ENCODE results near the gene BNIP3.

Gene BNIP3

DNA sequence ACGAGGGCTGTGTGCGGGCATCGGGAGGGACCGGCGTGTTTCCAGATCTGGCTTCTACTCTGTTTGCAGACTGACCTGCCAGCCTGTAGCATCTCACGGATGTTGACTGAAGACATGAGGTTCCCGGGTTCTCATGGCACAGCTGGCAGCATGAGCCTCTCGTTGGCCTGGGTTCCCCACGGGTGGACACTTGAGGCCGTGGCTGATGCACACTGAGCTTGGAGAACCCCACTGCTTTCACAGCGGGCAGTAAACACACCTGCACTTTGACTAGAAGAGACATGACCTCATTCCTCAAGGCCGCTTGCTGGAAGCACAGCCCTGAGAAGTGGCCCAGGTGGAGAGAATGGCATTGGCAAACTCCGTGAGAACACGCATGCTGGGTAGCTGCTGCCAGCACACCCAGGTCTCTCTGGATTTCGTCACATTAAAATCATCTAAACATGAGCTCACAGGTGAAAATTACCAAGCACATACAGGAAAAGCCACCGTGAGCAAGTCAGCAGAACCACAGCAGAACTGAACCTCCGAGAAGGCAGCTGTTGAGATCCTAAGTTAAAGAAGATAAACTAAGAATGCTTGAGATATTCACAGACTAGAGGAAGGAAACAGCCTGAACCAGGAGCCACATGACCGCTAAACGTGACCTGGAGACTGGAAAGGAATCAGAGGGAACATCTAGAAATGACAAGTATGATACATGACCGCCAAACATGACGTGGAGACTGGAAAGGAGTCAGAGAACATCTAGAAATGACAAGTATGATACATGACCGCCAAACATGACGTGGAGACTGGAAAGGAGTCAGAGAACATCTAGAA is 32.5 kb downstream of the BNIP3 start:
- no peak for DNase-seq (ENCODE audit: low spot score)

DNA sequence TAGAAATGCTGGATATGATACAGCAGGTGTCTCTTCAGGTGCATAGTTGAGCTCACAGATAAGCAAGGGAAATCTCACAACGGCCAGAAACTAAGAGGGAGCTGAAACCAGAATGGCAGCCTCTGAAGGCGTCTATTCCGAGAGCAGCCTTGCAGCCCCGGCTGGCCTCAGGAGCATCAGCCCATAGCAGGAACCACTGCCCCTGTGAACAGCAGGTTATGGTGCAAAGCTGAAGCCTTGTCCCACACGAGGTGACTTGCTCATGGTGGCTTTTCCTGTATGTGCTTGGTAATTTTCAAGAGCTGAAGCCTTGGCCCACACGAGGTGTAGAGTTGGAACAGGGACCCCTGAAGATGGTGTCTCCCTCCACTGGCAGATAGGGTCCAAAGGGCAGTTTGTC is 33.2 kb downstream of the BNIP3 start:
- no peak for DNase-seq (ENCODE audit: low spot score)

DNA sequence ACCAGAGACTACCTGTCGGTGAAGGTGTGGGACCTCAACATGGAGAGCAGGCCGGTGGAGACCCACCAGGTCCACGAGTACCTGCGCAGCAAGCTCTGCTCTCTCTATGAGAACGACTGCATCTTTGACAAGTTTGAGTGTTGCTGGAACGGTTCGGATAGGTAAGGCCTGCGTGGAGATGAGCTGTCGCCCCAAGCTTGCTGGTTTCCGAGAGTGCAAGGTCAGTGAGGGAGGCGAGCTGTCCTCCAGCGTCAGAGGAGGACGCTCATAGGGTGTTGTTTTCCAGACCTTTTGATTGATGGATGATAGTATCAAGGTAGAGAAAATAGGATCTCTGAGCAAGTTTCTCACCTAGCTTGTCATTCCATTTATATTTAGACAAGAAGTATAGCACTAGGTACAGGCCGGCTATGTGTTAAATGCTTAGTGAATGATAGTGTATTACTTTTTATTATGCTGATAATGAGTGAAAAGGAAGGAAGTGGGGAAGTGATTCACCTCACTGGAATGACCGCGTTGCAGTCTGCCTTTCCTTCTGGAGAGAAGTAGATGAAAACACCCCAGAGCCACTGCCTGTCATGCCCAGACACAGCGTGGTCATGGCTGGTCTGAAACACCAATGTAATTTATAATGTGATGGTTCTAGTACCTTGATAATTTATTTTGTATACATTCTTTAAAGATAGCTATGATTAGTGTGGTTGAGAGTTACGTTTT is 33.9 kb downstream of the BNIP3 start:
- peak; percentile 70 for DNase-seq (ENCODE audit: low spot score)

DNA sequence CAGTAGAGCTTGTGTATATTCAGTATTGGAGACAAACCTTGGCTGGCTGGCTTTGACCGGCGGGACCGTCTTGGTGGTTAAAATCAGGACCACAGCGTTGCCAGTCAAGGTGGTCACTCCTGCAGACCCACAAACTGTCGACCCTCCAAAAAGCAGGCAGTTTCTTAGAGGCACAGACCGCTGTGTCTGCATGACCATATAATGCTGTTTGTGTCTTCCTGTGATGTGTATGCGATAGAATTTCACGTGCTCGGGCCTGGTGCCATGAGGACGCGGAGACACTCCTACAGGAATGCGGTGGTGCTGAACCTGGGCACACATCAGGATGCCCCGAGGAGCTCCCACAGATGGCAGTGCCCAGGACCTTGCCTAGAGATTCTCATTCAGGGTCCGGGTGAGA is 34.8 kb downstream of the BNIP3 start:
- DNase-seq (ENCODE audit: low spot score), result no peak

DNA sequence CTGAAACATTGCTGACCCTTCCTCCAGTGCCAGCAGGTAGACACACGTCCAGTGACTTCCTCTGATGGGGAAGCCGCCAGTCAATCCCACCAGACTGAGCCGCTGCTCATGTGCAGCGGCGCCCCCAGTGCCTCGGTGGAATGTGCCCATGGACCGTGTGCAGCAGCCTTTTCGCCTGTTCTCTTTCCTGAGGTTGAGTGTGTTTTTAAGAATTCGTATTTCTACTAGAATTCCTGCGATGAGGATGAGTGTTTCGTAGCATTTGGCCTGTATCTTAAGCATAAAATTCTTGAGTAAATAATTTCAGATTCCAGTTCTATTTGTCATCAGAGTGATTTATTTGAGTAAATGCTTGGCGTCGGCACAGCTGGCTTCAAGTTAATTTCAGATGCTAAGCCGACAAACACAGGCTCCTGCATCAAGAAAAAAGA is 35.4 kb downstream of the BNIP3 start:
- DNase-seq (ENCODE audit: low spot score), result no peak

DNA sequence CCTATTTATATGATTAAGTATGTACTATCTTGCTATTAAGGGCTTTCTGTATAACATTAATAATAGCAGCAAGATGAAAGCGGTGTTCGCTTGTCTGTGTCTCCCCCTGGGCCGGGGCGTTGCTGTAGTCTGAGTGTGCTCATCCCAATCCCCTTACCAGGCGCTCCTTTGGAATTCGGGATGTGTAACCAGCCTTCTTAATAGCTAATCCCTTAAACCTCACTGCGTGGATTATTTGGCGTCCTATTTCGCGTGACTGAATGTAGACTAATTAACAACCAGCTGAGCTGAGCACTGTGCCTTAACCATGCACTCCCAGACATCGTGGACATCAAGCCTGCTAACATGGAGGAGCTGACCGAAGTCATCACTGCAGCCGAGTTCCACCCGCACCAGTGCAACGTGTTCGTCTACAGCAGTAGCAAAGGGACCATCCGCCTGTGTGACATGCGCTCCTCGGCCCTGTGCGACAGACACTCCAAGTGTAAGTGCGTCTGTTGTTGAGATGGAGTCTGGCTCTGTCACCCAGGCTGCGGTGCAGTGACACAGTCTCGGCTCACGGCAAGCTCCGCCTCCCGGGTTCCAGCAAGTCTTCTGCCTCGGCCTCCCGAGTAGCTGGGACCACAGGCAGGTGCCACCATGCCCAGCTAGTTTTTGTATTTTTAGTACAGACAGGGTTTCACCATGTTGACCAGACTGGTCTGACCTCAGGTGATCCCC is 36.6 kb downstream of the BNIP3 start:
- no peak for DNase-seq (ENCODE audit: low spot score)

DNA sequence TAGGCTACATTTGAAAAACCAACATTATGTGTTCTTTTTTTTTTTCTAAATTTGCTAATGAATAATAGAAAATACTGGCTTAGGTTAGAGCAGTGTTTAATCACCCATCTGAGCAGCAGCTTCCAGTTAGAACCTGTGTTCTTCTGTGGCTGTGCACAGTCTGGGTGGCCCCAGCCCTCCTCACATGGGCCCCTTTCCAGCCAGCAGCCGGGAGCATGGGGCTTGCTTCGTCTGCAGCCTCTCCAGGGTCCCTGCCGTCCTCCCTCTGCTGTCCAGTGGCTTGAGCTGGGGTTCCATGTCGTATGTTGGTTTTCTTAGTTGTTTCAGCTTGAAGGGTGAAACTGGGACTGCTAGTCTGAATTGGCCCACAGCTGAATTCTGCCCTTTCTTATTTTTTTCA is 37.3 kb downstream of the BNIP3 start:
- DNase-seq (ENCODE audit: low spot score), result no peak

DNA sequence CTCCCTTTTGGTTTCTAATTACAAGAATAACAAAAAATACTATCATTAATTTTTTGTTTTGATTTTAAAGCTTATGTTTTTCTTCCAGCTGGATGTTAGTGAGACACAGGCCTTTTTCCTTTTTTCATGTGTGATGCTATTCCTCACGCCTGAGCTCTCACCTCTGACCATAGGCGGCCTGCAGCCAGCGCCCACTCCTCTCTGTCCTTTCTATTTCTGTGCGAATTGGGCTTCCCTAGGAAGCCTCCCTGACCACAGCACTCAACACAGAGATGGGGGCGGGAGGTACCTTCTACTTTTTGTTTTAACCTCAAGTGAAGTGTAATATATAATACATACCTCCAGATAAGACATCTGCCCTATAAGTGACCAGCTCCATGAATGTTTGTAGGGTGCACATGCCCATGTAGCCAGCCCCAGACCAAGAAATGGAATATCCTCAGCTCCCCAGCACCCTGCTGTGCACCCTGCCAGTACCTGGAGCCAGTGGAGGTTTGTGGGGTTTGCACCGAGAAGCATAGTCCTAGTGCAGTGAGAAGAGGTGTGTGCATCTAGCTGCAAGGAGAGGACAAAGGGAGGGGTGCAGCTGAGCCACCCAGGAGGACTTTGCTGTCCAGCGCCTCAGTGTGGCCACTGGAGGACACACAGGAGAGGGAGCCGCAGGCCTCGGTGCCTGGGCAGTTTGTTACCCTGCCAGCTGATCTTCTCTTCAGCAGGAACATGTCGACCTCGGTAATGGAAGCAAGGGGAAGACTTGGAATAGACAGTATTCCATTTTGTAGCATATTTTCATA is 38.5 kb downstream of the BNIP3 start:
- DNase-seq (ENCODE audit: low spot score), result no peak

DNA sequence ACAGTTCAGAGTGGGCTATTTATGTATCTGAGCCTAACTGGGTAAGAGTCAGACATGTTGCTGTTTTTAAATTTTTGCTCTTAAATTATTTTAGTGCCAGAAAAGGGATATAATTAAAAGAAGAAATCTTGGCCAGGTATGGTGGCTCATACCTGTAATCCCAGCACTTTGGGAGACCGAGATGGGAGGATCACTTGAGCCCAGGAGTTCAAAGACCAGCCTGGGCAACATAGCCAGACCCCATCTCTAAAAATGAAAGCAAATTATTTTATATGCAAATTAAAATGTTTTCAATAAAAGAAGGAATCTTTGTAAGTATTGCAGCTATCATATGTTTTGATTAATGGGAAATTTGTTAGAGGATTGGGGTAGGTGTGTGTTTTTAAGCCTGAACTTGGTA is 39.3 kb downstream of the BNIP3 start:
- DNase-seq (ENCODE audit: low spot score), result no peak

DNA sequence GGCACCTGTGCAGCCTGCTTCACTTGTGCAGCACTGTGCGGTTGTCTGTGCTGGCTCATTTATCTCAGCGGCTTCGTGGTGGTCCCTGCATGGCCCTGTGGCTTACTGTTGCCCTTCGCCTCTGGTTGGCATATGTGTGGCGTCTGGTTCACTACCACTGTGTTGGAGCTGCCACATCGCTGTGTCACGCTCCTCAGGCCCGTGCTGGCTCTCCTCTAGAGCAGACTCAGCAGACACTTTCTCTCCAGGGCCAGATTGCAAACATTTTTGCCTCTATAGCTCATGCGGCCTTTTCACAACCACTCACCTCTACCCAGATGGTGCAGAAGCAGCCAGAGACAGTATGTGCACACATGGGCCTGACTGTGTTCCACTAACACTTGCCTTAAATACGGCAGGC is 43.0 kb downstream of the BNIP3 start:
- DNase-seq (ENCODE audit: low spot score), result no peak

DNA sequence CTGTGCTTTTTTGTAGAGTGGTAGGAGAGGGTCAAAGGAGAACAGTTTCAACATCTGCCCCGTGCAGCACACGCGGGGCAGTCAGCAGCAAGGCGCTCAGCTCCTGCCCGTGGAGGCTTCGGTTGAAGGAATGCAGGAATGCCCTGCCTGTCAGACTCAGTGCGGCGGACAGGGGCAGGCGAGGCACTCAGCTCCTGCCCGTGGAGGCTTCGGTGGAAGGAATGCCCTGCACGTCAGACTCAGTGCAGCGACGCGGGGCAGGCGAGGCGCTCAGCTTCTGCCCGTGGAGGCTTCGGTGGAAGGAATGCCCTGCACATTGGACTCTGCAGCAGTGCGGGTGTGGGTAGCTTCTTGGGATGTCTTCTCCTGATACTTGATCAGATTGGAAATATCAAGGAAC is 43.9 kb downstream of the BNIP3 start:
- DNase-seq (ENCODE audit: low spot score), result no peak

DNA sequence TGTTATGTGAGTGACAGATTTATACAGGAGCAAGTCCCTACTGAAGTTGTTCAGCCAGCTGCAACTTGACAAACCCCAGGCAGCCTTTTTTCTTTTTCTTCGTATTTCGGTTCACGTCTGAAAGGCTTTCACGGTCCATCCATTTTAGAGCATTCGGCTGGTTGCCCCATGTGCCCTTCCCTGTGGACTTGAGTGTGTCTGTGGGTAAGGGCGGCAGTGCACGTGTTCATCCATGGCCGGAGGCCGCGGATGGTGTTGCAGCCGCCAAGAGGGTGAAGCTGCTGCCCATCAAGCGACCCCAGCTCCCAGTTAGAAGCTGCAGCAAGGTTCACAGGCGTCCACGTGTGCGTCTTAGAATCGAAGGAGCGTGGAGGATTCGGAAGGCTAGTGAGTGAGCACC is 45.0 kb downstream of the BNIP3 start:
- DNase-seq (ENCODE audit: low spot score), result no peak

DNA sequence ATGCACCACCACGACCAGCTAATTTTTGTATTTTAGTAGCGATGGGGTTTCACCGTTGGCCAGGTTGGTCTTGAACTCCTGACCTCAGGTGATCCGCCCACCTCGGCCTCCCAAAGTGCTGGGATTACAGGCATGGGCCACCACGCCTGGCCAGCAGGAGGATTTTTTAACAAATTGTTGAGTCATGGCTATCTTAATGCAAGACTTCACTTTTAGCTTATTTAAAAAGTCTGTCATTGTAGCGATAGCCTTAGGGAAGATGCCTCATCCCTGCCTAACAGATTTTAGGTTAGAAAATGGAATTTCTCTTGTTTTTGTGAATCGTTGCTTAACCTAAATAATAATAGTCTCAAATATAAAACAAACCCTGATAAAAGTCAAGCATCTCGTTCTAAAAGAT is 45.4 kb downstream of the BNIP3 start:
- DNase-seq (ENCODE audit: low spot score), result no peak

DNA sequence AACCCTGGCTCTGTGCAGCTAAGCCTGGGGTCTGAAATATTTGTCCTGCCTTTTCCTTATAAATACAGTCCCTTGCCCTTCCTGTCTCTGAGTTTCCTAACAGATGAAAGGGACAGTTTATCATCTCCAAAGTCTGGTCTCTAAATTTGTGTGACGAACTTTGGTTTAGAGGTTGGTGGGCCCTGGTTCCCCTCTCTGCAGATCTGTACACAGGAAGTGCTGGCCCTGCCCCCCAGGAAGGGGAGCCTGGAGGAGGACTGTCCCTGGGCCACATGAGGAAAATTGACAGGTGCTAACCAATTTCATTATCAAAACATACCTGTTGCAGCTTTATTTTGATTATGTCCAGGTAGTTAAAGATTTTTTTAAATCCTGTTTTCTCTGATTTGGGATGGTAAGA is 46.5 kb downstream of the BNIP3 start:
- no peak for DNase-seq (ENCODE audit: low spot score)

DNA sequence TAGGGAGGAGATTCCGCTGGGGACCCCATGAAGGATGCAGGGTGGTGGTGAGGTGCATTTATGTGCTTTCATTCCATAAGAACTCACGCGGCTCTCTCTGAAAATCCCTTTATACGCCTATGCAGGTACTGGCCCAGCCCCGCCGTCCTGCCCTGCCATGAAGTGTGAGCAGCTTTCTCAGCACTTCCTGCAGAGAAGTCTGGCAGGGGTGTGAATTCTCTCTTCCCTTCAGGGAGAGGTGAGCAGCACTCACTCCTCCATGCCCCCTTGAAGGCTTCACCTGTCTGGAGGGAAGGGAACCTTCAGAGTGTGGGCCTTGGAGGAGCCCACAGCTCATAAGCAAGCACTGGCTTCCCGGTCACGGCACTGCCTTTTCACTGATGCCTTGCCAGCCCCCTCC is 47.0 kb downstream of the BNIP3 start:
- DNase-seq (ENCODE audit: low spot score), result no peak

DNA sequence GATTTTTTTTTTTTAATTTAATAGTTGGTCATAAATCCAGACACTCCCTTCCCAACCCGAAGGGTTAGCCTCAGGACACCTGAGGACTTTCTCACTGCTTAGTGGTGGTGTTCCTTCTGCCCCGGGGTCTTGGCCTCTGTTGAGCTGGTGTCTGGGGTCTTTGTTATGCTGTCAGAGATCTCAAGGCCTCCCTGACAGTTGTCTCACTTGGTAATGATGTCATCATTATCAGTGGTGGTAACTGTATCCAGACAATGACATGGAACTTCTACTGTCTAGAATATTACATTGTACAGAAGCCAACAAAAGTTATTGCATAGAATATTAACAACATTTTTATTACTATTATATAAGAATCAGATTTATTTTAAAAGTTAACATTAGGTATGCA is 48.0 kb downstream of the BNIP3 start:
- no peak for DNase-seq (ENCODE audit: low spot score)

DNA sequence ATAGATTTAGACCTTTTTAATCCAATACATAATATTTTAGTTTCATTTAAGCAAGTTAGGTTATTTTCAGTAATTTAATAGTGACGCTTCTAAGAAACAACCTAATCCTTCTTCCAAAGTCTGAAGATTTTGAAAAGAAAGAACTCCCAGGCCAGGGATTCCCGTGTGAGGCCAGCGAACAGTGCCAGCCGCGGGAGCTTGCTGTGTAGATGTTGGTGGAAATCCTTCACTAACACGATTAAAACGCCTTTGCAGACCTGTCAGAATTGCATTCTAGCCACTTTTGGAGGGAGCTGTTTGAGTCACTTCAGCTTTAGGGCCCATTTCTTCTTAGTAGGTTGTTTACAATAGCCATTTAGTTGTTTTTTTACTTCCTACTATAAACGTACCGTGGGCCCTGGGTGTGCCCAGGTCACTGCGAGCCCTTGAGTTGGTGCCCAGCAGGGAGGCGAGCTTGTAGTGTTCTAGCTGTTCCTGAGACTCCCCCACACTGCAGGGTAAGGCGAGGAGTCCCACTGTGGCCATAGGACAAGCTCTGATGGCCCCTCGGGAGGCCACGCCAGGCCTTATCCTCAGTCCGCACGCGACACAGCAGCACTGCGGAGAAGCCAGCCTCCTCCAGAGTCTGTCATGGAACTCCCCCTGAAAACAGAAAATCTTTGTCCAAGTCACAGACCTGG is 48.6 kb downstream of the BNIP3 start:
- DNase-seq (ENCODE audit: low spot score), result no peak

DNA sequence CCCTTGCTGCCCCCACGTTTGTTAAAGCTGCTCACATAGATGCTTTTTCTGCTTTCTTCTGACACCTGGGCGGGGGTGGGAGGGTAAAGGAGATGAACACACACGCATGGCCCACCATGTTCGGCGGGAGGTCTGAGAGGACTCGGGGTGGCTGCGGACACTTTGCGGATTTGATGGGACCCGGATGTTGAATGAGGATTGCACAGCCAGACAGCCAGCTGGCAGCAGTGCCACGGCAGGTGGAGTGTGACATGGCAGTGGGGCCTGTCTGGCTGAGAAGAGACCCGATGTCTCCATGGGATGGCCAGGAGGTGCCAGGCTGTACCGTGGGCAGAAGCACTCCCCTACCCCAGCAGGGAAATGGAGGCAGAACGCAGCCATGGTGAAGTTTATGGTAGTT is 49.7 kb downstream of the BNIP3 start:
- DNase-seq (ENCODE audit: low spot score), result no peak

DNA sequence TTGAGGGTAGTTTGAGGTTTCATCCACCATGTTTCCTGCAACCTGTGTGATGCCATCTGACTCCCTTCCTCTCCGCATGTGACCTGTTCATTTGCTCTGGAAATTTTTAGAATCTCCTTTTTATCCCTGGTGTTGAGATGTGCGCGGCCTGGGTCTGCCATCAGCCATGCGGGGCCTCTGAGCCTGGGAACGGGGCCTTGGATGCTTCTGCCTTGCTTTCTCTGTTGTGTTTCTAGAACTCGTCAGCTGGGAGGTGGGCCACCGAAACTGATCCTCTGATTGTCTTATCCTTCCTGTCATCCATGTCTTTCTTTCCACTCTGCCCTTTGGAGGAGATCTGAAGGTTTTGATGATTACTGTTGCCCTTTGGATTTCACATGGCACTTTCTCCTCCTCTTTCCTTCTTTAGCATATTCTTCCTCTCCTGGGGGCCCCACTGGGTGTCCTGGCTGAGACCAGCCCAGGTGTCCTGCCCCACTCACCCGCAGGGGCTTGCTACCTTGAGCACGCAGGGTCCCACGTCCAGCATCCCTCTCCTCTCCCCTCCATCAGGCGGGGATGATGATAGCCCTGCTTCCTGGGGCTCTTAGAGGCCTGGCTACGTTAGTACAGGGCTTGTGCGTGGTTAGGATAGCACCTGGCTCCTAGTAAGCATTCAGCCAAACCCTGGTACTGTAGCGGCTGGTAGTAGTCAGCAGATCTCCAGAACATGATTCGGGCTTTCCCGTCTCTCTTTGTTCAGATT is 51.0 kb downstream of the BNIP3 start:
- DNase-seq (ENCODE audit: low spot score), result no peak

DNA sequence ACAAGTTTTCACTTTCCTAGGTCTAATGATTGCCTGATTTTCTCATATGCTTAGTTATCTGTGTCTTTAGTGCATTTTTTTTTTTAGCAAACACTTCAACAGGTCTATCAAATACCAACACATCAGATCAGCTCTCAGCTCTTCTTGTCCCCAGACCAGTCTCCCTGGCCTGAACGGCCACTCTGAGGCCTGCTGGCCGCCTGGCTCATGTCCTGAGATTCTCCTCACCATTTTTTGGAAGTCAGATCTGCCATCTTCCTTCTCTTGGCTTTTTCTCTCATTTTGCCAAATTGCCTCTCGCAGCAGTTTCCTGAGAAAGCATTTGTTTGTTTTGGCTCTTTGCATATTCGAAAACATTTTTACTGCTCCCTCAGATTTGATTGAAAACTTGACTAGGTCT is 51.6 kb downstream of the BNIP3 start:
- DNase-seq (ENCODE audit: low spot score), result no peak
